ENCODE measurements around the gene IER2.
"Not testable (repeated sequence)": the region's sequence is repeated elsewhere in the genome, so short reads cannot be mapped to it uniquely, and the experiment has no call there.

IER2 gene

DNA sequence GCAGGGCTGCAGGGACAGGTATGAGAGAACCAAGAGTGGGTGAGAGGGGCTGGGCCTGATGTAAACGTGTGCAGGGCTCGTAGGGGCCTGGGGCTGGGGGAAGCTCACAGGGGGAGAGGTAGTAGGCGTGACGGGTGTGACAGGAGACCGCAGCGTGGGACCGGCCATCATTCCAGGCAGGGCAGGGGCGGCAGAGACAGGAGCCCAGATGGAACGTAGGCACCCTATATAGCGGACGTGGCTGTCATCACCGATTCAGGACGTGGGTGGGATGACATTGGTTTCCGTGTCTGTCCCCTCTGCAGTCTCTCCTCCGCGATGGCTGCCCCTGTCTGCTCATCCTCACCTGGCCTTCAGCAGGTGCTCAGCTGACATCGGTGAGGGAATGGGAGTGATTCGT lies 48.4 kb downstream of the IER2 start:
- TF ChIP-seq EZH2phosphoT487 (IDR thresholded peaks at IDR 0.05; ENCODE audit: low read depth) = no peak
- H3K4me1 ChIP-seq (ENCODE audit: low read length) = peaks cover 7% of the 10 kb centered on the region
- H4K20me1 ChIP-seq (ENCODE audit: insufficient read depth, low read length) = no peaks in the 10 kb centered on the region
- no peaks in the 10 kb centered on the region for H3K9me3 ChIP-seq (ENCODE audit: insufficient read depth, low read length)
- no peaks in the 10 kb centered on the region for H3K79me2 ChIP-seq (ENCODE audit: low read length)
- no peak overlapping the region for H3K9ac ChIP-seq (ENCODE audit: low read length)
- H3K27ac ChIP-seq (ENCODE audit: low read length) = no peak overlapping the region
- no peak overlapping the region for H3K4me2 ChIP-seq (ENCODE audit: low read length)
- H2AFZ ChIP-seq (ENCODE audit: low read depth, low read length) = no peak overlapping the region
- H3K27me3 ChIP-seq (ENCODE audit: low read depth, low read length) = peaks cover 4% of the 10 kb centered on the region; the same call in 1 of the 2 replicates
- H3K36me3 ChIP-seq (replicated peaks; ENCODE audit: low read depth, low read length) = no peaks in the 10 kb centered on the region
- no peak overlapping the region for H3K4me3 ChIP-seq (ENCODE audit: low read length)

DNA sequence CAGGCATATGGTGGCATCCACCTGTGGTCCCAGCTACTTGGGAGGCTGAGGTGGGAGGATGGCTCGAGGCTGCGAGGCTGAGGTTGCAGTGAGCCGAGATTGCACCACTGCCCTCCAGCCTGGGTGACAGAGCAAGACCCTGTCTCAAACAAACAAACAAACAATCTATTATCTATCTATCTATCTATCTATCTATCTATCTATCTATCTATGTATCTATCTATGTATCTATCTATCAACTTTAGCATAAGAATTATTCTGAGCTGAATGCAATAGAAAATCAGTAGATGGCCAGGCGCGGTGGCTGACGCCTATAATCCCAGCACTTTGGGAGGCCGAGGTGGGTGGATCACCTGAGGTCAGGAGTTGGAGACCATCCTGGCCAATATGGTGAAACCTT lies 51.9 kb downstream of the IER2 start:
- H3K27me3 ChIP-seq (ENCODE audit: low read depth, low read length); H3K9me3 ChIP-seq (ENCODE audit: insufficient read depth, low read length); H3K27ac ChIP-seq (ENCODE audit: low read length); H3K79me2 ChIP-seq (ENCODE audit: low read length); H3K4me3 ChIP-seq (ENCODE audit: low read length); H3K9ac ChIP-seq (ENCODE audit: low read length); H4K20me1 ChIP-seq (ENCODE audit: insufficient read depth, low read length); H3K4me2 ChIP-seq (ENCODE audit: low read length); H3K4me1 ChIP-seq (ENCODE audit: low read length); H3K36me3 ChIP-seq (replicated peaks; ENCODE audit: low read depth, low read length); H2AFZ ChIP-seq (ENCODE audit: low read depth, low read length): not testable (repeated sequence)

All from OCI-LY3 (cell line).